Amygdala (tissue), 56 donors: ENCODE data around the gene DNASE1L1.
"Not testable (repeated sequence)": the region's sequence is repeated elsewhere in the genome, so short reads cannot be mapped to it uniquely, and the experiment has no call there.

ENCODE experiments used
- DNase-seq, 56 donors: peaks; one replicate each; lab custom pipeline; 2025; lab: John Stamatoyannopoulos, UW

DNASE1L1 gene

GRCh38 chrX:154411981-154412340 lies 2.9 kb upstream of the DNASE1L1 start:
- peak in 30 of 56 donors; percentile 7 to 53 (median 28) for DNase-seq

- no peak for DNase-seq
These were observed 314 bp downstream of the DNASE1L1 start for GRCh38 chrX:154408659-154409221.

GRCh38 chrX:154404625-154405192 lies 4.3 kb downstream of the DNASE1L1 start:
- DNase-seq, result no peak

- no peak for DNase-seq
These were observed 5.2 kb downstream of the DNASE1L1 start for GRCh38 chrX:154403858-154404257.

- DNase-seq, result no peak
These were observed 5.9 kb downstream of the DNASE1L1 start for GRCh38 chrX:154403192-154403591.

GRCh38 chrX:154402622-154403127 lies 6.4 kb downstream of the DNASE1L1 start:
- DNase-seq, result no peak

- no peak for DNase-seq
These were observed 7.0 kb downstream of the DNASE1L1 start for GRCh38 chrX:154401918-154402621.

GRCh38 chrX:154401045-154401799 lies 7.8 kb downstream of the DNASE1L1 start:
- DNase-seq, result no peak

GRCh38 chrX:154400369-154400817 lies 8.7 kb downstream of the DNASE1L1 start:
- not testable (repeated sequence) for DNase-seq

GRCh38 chrX:154399527-154400368 lies 9.3 kb downstream of the DNASE1L1 start:
- no peak for DNase-seq

GRCh38 chrX:154398668-154399526 lies 10.2 kb downstream of the DNASE1L1 start:
- DNase-seq, result peak in 50 of 56 donors; percentile 2 to 84 (median 49)

GRCh38 chrX:154397888-154398667 lies 11.0 kb downstream of the DNASE1L1 start, which contains the start of gene RPL10:
TSS of gene RPL10 (plus strand) at chrX:154398377. CDS start at chrX:154398520, 143 bp downstream.
- peak; percentile 17 to 96 (median 89) for DNase-seq

GRCh38 chrX:154396973-154397887 lies 11.8 kb downstream of the DNASE1L1 start:
- peak in 24 of 56 donors; percentile 26 to 71 (median 48) for DNase-seq

- DNase-seq, result not testable (repeated sequence)
These were observed 12.7 kb downstream of the DNASE1L1 start for GRCh38 chrX:154396363-154396762.

- DNase-seq, result not testable (repeated sequence)
These were observed 19.0 kb downstream of the DNASE1L1 start for GRCh38 chrX:154389812-154390747.

GRCh38 chrX:154388649-154389048 lies 20.4 kb downstream of the DNASE1L1 start:
- not testable (repeated sequence) for DNase-seq
